ENCODE measurements around the gene GGT6.

GRCh38 chr17:4598776-4599504 lies 38.6 kb upstream of the GGT6 start:
- TF ChIP-seq CTCF (IDR thresholded peaks at IDR 0.05) (no peak), FOXS1 (CRISPR knock-in tag; IDR thresholded peaks at IDR 0.05) (no peak), CEBPB (IDR thresholded peaks at IDR 0.05) (no peak), RFX5 (IDR thresholded peaks at IDR 0.05) (no peak), RARB (CRISPR knock-in tag; IDR thresholded peaks at IDR 0.05) (no peak), POLR2A (IDR thresholded peaks at IDR 0.05; ENCODE audit: low read length) (no peak), SMC3 (IDR thresholded peaks at IDR 0.05) (no peak), RNF2 (IDR thresholded peaks at IDR 0.05; ENCODE audit: borderline replicate concordance, low read depth) (no peak)
